EL (cell line): ENCODE measurements around the gene SP2.
"Not testable (repeated sequence)": the region's sequence is repeated elsewhere in the genome, so short reads cannot be mapped to it uniquely, and the experiment has no call there.

Experiments used
- DNase-seq: peaks from one replicate; pipeline ENCODE4 v3.0.0-alpha.2; 2016

Gene SP2

DNA sequence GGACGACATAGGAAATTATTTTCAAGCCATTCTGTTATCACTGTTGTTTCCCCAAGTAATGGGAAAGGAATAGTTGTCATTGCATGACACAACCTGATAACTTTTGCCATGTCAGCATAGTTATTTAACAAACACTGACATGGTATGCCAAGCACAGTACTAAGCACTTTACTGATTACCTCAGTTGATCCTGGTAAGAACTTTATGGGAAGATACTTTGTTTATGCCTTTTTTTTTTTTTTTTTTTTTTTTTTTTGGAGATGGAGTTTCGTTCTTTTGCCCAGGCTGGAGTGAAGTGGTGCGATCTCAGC is 29.6 kb downstream of the SP2 start:
- no peak for DNase-seq

DNA sequence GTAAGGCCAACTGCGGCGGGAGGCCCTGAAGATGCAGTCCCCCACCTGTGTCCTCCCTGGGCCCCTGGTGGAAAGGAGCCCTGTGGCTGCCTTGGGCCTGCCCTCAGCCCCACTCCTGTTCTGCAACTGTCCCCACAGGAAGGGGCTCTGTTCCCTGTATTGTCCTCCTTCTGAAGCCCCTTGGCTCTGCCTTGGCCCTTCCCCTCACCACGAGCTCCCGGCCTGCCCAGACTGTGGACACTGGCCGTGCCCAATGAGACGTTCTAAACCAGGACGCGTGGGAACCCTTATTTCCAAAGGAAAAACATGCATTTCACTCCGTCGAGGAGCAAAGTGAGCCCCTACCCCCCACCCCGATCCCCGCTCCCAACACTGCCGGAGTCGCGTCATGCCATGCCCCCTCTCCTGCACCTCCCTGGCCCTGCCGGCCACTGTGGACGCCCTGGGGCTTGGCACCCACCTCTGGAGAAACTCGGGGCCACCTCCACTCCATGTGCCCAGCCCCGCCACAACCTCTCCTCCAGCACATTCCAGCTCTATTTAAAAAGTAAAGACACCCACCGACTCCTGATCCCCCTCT is 31.9 kb downstream of the SP2 start:
- no peak for DNase-seq

DNA sequence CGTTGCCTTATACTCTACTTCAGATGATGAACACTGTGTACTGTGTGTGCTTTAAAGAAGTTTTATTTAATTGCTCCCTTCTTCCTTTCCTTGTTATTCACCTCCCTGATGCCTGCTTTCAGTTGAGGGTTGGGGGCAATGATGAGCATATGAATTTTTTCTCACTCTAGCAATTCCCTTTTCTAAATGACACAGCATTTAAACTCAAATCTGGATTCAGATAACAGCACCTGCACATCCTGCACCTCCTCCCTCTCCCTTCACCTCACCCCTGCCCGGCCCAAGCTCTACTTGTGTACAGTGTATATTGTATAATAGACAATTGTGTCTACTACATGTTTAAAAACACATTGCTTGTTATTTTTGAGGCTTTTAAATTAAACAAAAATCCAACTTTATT is 32.4 kb downstream of the SP2 start:
- no peak for DNase-seq

DNA sequence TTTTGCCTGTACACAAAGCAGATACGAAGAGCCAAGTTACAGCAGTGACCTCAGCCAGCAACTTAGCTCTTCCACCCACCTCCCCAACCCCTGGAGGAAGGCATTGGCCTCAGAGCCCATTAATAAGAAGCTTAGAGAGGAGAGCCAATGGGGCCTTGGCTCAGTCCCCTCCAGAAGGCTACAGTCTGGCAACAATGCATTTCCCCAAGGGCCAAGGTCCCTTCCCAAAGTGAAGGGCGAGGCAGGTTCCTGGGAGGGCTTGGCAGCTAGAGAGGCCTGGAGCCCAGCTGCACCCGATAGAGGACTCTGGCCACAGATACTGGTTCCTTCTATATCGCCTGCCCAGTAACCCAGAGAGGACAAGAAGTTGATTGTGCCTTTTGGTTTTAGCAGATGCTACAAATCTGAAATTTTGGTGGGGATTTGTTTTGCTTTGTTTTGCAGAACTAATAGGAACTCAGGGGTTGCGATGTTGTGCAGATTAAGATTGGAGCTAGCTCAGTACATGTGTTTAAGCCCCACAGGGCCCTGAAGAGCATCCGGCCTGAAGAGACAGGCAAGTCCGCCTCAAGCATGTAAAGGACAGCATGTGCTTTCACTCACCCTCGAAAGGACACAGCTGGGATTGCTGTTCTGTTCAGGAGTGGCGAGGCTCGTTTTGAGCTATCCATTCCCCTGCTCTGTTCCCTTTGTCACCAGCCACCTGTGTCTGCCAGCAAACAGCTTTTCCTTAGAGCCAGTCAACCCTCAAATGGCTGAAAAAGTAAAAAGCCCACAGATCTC is 33.4 kb downstream of the SP2 start:
- DNase-seq = no peak

DNA sequence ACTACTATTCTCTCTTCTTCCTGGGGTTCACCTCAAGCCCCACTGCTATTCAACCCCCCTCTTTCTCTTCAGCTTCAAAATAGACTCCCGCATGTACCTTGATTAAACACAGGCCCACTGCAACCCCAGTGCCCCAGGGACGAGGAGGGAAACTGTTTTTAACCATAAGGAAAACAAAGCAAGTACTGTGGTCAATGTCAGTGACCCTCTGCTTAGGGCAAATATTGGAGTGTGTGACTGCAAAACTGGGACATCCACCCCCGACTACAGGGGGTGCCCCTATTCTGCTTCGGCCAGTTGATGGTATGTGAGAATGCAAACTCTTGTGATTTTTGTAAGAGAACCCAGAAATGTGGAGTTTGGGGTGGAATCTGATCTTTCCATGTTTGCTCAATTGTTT is 35.8 kb downstream of the SP2 start:
- DNase-seq = no peak

DNA sequence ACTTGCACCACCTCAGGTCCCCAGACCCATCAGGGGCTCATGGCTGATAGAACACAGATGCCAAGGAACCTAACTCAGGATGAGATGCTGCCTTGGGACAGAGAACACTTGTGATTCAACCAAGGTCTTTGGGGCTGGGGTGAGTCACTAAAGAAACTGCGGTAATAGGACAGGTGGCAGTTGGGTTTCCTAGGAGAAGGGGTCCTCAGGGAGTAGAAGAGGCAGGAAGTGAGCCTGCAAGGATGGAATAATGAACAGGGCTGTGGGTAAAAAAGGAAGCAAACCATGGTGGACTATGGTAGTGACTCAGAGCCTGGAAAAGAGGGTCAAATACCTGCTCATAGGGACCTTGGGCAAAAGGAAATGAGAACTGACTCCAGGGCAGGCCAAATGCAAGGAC is 38.8 kb downstream of the SP2 start:
- peak; percentile 59 for DNase-seq

DNA sequence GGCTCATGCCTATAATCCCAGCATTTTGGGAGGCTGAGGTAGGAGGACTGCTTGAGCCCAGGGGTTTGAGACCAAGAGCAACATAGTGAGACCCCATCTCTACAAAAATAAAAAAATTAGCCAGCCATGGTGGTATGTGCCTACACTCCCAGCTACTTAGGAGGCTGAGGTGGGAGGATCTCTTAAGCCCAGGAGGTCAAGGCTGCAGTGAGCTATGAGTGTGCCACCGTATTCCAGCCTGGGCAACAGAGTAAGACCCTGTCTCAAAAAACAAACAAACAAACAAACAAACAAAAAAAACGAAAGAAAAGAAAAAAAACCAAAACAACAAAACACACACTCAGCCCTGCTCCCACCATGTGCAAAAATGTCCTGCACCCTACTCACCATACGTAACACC is 39.4 kb downstream of the SP2 start:
- not testable (repeated sequence) for DNase-seq

DNA sequence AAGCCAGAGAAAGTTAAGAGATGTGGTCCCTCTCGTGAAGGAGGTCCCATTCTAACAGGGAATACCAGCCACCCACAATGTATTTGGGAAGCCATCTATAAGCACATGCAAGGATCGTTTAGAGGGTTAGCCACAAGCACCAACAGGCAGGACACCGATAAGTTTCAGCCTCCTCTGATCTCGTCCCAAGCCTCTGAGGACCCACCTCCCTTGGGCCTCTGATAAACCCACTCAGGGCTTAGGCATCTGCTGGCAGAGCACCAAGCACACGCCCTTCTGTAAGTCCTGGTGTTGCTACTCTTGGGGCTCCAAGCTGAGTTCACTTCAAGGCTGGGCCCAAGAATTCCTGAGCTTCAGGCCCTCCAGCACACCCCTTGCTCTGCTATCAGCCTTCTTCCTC is 39.9 kb downstream of the SP2 start:
- DNase-seq = peak; percentile 94

DNA sequence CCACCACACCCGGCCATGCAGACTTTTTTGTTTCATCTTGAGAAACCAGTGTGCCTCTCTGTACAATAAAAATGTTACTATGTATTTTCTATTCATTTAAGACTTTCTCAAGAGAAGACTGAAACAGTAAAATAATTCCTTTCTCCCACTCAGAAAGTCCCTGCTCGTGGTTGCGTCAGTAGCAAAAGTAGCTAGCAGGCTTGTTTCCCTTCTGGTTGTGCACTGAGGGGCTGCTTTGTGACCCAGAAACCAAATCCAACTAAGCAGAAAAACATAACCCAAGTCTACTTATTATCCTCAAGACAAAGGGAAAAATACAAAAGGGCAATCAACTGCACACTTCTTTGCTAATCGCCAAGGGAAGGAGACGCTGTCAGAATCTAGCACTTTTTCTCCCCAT is 41.9 kb downstream of the SP2 start:
- no peak for DNase-seq

DNA sequence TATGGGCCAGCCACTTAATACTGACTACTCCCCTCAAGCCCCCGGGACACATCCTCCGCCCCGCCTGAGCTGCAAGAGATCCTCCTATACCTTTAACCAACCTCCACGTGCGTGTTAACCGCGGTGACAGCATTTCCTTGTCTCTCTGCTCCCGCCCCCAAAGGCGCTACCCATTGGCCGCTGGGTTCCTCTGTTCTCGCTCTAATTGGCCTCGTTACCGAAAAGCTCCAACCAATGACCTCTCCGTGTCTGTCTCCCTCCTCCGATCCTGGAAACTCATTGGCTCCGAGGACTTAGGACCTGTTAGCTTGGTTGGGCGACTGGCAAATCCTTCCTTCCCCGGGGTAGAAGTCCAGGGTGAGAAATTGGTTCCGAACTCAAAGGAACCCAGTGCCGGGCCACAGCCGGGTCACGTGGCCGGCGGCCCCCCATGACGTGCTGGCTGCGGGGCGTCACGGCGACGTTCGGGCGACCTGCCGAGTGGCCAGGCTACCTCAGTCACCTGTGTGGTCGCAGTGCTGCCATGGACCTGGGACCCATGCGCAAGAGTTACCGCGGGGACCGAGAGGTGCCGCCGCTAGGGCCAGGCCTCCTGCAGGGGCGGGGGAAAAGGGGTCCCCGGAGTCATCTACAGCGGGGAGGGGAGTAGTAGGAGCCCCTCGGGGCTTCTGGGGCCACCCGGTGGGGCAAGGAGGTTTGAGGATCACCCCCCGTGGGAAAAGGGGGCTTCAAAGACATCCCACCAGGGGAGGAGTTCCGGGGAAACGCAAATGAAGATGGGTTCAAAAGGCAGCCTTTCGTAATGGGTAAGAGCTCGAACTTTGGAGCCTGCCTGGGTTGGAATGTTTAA is 45.4 kb downstream of the SP2 start, which contains the start of gene PNPO:
PNPO (plus strand) TSS at position 326 of the 850 bp plus-strand sequence; CDS start at position 431, 105 bp downstream.
- DNase-seq = peak; percentile 99

DNA sequence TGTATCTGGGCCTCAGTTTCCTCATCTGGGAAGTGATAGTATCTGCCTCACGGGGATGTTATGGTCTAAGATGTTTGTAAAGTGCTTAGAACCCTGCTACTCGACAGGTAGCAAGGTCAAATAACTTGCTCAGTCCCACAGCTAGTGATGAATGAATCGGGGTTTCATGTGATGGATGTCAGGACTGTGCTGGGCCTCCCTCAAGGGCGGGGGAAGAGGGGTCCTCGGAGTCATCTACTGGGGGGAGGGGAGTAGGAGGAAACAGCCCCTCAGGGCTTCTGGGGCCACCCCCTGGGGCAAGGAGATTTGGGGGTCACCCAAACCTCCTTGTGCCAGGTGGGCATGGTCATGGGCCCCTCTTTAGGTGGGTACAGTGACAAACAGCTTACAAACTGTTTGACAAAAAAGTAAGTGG is 46.1 kb downstream of the SP2 start:
- no peak for DNase-seq

DNA sequence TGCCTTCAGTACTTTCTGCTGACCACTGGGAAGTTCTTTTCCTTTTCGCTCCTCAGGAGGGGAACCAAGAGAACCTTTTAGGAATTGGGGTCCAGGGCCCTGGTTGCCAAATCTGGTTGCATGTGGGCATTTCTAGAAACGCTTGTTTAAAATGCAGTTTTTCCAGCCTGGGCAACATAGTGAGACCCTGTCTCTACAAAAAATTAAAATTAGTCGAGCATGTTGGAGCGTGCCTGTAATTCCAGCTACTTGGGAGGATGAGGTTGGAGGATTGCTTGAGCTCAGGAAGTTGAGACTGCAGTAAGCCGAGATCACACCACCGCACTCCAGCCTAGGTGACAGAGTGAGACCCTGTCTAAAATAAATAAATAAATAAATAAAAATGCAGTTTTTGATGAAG is 46.5 kb downstream of the SP2 start:
- DNase-seq = no peak

DNA sequence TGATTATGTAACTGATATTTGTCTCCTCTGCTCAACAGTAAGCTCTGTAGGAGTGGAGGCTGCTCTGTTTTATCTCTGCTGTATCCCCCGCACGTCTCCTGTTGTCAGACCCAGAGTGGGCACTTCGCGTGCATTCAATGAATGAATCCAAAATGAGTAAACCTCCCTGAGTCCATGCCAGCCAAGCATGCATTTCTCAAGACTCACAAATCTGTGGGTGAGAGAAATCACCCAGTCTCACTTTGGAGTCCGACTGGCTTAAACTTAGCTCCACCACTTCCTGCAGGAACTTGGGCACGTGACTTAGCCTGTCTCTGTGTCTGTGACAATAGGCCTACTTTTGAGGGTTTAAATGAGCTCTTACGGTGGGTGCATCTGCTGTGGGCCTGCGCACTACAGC is 49.0 kb downstream of the SP2 start:
- DNase-seq = no peak

DNA sequence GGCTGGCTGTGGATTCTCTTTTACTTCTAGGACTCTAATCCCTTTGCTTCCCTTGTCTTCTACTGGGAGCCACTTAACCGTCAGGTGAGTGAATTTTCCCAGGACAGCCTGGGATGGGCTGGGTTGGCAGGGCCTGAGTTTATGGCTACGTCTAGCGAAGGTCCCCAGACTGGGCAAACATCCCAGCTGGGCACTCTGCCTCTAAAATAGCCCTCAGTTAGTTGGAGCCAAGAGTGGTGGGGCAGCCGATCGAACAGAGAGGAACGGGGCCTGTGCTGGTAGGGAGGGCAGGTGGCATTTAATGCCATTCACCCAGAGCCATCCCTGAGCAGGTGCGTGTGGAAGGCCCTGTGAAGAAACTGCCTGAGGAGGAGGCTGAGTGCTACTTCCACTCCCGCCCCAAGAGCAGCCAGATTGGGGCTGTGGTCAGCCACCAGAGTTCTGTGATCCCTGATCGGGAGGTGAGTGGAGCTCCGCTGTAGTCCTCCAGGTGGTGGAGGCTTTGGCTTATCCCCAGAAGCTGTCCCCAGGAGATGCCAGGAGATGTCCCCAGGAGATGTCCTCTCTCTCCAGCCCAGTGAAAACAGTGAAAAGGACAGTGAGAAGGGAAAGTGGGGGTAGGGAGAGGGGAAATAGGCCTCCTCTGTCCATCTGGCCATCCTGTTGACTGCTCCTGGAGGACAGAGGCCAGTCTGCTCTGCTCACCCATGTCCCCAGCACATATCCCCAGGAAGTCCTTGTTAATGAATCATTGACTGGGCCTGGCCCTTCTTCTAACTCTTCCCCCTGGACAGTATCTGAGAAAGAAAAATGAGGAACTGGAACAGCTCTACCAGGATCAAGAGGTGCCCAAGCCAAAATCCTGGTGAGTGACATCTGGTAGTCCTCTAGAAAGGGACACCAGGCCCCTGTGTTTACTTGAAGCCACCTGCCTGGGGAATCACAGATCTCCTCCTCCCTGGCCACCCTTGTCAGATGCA is 49.8 kb downstream of the SP2 start:
- no peak for DNase-seq

DNA sequence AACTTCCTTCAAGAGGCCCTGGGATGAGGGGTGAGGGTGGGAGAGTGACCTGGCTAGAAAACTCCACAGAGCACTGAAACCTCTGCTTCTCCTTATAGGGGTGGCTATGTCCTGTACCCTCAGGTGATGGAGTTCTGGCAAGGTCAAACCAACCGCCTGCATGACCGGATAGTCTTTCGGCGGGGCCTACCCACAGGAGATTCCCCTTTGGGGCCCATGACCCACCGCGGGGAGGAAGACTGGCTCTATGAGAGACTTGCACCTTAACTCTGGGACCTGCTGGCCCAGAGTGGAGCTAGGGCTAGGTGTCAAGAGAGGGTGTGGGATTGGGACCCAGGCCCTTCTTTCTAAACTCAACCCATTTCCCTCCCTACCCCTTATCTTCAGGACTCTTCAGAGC is 50.5 kb downstream of the SP2 start:
- no peak for DNase-seq

DNA sequence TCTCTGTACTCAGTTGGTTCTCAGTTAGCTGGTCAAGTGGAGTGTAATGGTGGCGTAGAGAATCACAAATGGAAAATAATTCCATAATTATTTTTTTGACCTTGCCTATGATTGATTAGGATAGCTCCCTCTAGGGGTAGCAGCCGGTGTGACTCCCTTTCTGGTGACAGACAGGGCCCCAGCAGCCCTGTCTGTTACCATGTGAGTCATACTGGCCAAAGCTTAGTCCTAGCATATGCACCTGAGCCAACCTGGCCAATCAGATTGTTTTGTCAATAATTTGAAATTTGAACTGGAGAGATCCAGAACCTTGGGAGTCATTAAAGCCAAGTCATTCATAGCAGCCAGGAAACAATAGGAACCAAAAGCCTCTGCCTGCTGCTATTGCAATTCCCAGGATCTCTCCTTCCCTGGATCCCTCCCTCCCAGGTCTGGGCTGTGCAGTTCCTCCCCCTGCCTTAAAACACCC is 50.9 kb downstream of the SP2 start:
- DNase-seq = peak; percentile 81

DNA sequence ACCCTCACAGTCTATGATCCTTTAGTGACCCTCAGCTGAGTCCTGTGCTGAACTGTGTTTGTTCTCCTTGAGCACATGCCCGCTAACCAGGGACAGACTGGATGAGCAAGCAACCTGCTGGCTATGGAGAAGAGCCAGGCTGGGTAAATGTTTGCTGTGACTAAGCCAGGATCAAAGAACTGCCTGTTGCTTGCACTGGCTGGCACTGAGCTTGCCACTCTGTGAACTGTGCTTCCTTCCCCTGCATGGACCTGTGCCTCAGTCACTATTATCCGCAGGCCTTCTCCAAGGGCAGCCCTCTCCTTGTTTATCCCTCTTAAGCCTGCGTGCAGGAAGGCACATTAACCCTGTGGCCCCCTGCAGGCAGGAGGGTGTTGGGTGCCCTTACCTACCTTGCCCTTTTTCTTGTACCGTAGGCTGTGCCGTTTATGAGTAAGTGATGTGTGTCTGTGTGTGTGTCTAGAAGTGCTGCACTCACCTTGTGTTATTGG is 52.7 kb downstream of the SP2 start:
- no peak for DNase-seq

DNA sequence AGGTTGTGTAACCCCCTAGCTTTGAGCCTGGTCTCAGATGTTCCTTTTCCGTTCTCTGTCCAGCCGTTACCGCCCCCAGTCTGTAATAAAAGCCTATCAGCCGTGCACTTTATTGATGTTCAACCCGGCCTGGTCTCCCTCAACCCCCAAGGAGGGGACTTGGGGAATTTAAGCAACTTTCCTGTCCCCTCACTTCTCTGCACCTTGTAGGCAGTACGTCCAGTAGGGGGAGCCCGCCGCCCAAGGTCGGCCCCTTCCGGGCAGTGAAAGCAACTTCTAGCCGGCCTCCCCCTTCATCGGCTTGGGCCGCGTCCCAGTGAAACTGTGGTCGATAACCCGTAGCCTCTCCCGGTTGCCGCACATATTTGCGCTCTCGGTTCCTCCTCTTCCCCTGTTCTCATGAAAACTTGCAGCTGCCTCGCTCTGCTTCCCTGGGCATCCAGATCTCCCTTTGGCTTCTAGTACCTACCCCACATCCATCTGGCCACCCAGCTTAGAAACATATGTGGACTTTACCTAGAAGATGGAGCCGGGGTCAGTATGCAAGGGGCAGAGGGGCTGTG is 53.2 kb downstream of the SP2 start:
- DNase-seq = peak; percentile 82

DNA sequence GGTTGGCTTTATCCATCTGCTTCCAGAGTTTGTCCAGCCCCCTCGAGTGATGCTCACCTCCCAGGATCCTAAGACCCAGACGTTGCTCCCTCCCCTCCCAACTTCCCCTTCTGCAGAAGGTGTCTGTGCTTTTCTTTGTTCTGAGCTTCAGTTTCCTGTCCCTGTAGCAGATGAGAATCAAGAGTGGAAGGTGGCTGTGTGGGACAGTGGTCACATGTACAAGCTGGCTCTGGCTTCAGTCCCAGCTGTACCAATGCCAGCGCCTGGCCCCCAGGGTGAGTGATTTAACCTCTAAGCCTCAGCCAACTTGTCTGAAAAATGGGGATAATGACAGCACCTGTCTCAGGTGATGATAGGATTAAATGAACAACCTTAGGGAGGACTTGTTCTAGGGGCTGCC is 53.9 kb downstream of the SP2 start:
- no peak for DNase-seq

DNA sequence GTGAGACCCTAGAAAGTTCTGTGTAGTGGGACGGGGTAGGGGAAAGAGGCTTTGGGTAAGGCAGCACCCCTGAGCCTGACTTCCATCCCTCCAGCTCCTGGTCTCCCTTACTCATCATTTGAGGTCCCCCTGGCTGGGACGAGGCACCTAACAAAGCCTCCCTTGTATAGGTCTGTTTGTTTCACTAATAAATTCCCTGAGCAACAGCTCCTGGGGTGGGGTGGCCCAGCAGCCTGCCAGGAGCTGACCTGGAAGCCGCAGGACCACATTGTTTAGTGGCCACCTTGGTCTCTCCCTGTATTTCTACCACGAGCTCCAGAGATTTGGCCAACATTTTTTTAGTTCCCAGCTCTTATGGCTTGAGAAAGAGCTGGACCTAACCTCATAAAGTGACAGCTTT is 54.4 kb downstream of the SP2 start:
- DNase-seq = no peak

DNA sequence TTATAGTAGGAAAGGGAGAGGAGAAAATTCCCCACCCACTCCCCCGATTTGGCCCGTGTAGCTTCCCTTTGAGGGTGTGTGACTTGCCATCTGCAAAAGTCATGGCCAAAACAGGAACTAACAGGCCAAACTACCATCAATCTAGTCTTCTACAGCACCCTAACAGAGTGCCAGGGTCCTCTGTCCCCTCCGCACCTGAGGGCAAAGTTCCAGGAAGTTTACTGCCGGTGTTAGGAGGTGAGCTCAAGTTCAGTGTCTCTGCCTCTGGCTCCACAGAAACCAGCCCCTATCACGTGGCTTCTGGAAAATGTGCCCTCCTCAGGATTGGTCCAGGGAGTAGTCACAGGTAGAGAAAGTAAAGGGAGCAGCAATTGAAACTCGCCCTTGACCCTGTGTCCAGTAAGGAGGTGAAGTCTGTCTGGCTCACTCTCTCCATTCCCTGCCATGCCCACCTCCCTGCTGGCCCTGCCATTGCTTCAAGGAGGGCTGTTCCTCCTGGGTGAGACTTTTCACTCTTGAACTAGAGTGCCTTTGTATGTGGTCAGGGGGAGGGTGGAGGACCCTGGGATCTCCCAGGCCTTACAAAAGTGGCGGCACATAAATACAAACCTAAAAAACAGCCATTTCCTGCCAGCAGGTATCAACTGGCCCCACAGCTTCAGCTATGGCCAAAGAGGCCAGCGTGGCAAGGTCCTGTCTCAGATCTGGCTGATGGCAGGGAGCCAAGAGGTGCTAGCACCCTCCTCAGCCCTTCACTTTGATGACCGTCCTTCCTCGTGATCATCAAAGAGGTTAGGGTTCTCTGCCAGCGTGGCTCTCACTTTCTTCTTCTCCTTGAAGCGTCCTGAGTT is 56.4 kb downstream of the SP2 start:
- DNase-seq = no peak
